GM23248 (cell line): Measurements from ENCODE around the gene FOXA1.

Experiments
- EZH2 ChIP-seq: fragments of 200-600 bp; sonication (generic); IDR thresholded peaks from 2 replicates; pipeline ENCODE4 v1.6.1; 2018; ENCODE audit warnings: antibody characterized with exemption, mild to moderate bottlenecking; ENCODE audit not compliant: insufficient read depth, poor library complexity, severe bottlenecking
- EZH2phosphoT487 ChIP-seq: fragments of 200-600 bp; sonication (generic); IDR thresholded peaks from 2 replicates; pipeline ENCODE4 v1.6.1; 2018; ENCODE audit warnings: antibody characterized with exemption, moderate library complexity, mild to moderate bottlenecking, low read depth; ENCODE audit not compliant: insufficient read depth

GRCh38 chr14:37600880-37601741 lies 6.1 kb upstream of the FOXA1 start:
- no peak for TF ChIP-seq EZH2
- no peak for TF ChIP-seq EZH2phosphoT487
